GM20431 (cell line): Measurements from ENCODE around the gene TRPV6.

ENCODE experiments used
- in situ Hi-C: fragments of 300-500 bp; cut with MseI, MboI; formaldehyde crosslinking; loops from one replicate; pipeline ENCODE4 v1.15.0; 2020; ENCODE audit warnings: low sequenced_read_pairs; ENCODE audit not compliant: unreplicated experiment

The TRPV6 gene

DNA sequence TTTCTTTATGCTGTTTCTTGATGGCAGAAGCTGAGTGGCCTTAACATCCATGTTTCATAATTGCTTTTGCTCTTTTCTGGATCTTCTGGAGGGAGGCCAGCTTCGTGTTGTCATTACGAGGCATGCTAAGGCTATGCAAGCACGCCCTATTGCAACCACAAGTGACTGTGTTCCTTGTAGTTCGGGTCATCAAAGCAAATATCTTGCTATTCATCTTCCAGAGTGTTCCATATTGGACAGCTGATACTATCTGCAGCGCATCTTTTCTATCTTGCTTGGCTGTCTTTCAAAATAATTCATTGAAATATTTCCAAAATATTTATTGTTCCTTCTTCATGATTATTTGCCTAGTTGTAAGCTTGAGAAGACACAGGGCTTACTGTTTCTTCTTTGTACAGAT lies 25.7 kb downstream of the TRPV6 start:
- in situ Hi-C loops: no loop called here

DNA sequence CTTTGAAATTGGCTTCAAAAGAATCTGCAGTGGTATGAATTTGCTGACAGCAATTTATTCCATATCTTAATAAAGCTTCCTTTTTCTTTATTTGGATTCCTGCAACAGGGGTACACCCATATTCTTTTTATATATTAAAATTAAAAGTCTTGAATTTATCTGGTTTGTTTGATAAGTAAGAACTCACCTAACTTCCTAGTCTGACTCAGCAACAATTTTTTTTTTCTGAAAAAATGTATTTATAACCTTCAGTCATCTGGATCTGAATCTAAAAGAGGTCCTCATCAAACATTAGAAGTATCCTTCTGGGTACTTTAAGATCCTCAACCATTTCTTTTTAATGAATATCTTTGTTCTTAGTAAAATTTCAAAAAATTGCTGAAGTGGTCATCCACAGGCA lies 26.1 kb downstream of the TRPV6 start:
- in situ Hi-C loops: no loop called here

DNA sequence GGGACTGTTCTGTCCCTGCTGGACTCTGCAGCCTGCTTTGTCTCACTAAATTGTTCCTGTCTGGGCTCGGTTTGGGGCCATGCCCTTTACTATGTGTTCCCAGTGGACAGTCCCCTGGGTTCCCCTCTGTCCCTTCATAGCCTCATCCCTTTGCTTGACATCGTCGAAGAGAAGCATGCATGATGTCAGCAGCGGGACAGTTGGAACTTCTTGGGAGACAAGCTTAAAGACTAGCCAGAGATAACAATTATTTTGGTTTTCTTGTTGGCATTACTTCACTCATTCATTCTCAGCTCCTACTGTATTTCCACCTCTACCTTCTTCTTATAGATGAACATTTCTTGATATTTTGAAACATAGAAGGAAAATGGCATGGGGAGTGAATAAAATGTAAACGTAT lies 27.9 kb downstream of the TRPV6 start:
- in situ Hi-C loops: no loop called here

DNA sequence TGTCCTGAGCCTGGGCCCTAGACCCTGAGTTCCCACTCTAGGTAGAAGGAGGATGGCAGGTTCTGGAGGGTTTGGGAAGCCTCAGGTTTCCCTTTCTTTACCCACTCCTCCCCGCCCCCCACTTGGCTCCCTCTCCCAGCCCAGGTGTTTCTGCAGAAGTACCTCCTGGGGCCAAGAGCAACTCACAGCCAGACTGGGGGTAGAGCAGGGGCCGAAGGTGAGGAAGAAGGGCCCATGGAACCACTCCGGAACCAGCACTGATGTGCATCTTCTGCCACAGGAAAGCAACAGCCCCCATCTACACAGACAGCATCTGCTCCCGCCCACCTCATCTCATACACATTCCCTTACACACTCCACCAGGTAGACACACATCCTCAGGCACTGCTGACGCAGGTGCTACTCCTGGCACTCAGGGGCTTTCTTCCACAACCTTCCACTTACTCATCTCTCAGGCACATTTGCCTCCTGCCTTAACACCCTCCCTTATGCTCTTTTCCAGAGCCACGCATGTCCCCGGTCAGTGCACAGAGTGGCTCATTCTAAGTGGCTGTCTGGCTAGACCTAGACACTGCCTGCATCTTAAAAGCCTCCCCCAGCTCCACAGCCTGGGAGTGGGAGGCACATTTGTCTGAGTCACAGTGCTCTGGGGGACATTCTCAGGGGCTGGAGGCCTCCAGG lies 28.8 kb downstream of the TRPV6 start:
- in situ Hi-C loops: no loop called here

DNA sequence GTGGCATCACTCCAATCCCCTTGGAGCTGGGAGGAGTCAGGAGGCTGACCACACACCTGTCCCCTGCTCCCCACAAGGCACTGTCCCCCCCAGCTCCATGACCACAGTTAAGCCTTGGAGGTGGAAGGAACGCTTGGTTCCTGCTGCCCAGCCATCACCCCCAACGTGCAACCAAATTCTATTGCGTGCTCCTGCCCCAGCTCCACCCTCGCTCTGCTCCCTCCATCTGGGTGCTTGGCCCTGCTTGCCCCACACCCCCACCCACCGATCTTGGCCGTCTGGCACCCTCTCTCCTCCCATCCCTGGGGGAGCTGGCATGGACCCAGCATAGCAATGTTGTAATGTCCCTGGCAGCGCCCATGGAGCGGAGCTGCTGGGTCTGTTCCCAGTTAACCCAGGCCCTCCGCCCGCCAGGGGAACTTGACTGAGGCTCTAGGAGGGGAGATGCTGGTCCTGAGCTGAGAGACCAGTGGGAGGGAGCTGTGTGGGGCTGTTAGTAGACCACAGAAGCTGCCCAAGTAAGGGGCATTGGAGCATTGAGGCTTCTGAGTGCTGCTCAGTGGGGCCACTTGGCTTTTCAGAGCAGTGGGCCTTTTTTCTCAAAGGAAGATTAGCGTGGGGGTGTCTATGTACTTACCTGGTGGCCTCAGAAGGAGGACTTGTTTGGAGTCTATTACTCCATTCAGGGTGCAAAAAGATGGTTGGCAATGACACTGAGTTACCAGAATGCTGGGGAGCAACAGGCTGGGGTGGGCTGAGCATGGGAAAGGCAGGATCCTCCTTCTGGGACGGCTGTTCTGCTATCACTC lies 29.6 kb downstream of the TRPV6 start:
- in situ Hi-C loops: no loop called here

DNA sequence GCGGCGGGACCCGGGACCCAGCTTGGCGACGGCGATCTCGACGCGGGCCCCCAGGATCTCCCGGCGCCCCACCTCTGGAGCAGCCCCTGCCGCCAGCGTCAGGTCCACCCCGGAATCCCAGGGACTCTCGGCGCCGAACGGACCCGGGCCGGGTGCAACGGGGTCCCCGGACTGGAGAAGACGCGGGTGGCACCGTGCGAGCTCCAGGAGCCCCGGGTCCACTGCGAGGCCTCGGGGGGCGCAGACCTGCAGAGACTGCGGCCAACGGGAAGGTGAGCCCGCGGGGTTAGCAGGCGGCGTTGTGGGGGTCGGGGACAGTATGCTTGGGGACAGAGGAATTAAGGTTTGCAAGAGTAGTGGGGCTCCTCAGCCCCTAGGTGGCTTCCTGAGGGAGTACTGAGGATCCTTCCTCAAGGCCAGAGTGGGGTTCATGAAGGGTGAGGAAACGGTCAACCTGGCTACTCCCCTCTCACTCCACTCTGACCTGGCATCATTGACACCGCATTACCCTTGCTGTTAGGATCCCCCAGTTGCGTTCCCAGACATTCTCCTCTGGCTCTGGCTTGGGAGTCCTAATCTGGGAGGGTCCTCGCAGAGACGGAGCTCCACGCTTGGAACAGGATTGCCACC lies 30.3 kb downstream of the TRPV6 start:
- in situ Hi-C loops: no loop called here

DNA sequence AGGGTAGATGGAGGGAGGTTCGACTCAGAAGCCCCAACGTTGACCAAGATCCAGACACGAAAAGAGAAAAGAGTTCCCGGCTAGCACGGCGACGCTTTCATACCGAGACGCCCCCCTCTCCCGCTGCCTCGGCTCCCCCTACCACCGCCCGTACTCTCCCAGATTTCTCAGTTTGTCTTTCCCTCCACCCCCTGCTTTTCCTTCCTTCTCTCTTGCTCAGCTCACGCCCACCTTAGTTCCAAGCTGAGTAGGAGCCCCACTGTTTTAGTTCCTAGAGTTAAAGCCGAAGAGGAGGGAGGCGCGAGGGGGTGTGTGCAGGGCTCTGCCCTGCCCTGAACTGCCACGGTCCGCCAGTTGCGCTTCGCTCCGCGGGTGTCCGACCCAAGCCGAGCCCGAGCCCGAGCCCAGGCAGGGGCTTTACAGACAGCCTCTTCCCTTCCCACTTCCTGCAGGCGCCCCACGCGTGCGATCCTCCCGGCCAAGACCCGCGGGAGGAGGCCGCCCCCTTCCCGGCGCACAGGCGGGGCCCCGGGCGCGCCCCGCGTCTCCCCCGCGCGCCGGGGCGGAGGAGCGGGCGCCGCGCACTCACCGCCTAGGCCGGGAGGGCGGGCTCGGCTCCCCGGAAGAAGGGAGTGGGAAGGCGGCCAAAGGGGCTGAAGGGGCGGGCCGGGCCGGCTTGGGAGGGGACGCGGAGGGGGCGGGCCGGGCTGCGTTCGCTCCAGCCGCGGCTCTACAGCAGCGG lies 31.0 kb downstream of the TRPV6 start, which contains the start of gene EPHB6:
Gene EPHB6, plus strand, starts transcription at position 705 of the 742 bp plus-strand sequence. CDS start 8,152 bp downstream, outside the sequence.
- in situ Hi-C loops: no loop called here

DNA sequence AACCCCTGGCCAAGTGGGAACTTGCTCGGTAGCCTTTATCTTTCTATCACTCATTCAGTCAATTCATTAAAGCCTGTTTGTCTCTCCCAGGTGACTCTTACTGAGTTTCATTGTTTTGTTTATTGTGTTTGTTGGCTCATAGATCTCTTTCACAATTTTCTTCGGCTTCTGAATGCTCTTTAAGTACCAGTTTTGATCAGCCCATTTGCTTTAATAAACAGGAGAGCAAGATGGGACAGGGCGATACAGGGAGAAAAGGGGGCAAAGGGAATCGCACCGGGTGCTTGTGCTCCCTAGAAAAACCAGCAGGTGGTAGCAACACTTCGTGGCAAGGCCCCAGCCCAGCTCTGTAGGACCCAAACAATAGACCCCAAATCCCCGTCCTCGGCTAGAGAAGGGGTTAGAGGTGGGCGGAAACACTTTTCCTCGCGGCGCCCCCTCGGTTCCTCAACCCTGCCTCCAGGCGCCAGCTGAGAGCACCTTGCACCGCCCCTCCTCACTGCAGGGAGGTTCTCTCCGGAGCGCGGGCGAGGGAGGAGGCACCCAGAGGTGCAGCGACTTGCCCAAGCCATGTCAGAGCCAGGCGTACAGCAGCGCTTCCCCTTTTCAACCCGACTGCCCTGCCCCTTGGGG lies 31.7 kb downstream of the TRPV6 start:
- in situ Hi-C loops: no loop called here

DNA sequence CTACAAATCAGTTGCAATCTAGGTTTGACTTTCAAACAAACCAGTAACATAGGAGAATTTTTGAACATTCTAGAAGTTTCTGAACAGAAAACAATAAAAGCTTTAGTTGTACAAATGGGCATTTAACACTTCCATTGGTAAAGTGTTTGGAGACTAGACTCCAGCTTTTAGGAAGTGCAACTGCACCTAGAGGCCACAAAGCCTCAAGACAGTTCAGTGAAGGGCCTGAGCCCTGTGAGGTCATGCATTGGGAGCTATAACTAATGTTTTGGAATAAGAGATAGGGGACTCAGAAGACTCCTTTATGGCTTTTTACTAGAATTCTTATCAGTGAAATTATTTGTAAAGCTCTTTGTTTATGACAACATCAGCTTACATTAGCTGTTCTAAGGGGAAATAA lies 33.6 kb downstream of the TRPV6 start:
- in situ Hi-C loops: no loop called here

DNA sequence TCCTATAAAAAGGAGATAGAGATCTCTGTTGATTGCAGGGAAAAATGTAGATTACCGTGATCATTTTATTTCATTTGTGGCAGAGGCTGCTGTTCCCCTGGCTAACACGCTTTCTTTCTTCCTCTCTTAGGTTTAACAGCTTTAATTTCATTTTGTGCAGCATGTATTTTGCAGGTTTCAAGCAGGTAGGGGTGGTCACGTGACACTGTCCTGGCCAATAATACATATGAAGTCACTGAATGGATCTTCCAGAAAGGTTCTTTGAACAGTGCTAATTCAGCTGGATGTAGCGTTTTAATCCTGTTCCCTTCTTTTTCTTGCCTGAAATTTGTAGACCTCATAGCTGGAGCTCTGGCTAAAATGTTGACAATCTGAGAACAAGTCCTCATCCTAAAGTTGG lies 34.3 kb downstream of the TRPV6 start:
- in situ Hi-C loops: no loop called here

DNA sequence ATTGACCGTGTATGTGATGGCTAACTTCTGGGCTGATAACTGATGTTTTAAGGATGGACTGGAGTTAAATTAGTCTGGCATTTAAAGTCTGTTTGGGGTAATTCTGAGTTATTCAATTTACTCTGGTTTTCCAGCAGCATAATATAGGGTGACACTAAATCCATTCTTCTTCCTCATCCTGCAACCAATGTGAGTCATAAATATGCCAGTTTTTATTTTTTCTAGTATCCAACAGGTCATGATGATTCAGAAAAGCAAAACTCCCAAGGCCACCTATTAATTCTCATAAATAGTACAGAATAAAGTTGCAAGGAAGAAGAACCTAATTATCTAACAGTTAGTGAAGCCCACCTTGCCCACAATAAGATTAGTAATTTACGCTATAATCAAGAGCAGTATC lies 38.2 kb downstream of the TRPV6 start:
- in situ Hi-C loops: no loop called here

DNA sequence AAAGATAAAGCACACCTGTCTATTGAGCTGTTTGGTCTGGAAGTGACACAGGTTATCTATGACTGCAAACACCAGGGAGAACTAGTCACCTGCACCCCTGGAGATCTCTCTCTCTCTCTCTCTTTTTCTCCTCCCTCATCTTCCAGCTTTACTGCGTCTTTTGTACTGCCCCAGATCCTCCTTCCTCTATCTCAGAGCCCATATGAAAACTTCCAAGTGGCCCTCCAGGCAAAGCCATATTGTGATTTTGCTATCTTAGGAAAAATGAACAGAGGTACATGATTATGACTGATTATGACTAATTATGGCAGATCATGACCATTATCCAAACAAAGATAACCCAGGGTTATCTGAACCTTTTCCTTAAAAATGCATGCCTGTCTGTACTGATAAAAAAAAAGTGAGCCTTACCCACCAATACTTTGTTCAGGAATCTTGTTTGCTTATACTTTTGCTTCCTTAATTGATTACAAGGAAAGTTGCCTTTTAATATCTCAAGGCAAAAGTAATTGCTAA lies 43.2 kb downstream of the TRPV6 start:
- in situ Hi-C loops: no loop called here

DNA sequence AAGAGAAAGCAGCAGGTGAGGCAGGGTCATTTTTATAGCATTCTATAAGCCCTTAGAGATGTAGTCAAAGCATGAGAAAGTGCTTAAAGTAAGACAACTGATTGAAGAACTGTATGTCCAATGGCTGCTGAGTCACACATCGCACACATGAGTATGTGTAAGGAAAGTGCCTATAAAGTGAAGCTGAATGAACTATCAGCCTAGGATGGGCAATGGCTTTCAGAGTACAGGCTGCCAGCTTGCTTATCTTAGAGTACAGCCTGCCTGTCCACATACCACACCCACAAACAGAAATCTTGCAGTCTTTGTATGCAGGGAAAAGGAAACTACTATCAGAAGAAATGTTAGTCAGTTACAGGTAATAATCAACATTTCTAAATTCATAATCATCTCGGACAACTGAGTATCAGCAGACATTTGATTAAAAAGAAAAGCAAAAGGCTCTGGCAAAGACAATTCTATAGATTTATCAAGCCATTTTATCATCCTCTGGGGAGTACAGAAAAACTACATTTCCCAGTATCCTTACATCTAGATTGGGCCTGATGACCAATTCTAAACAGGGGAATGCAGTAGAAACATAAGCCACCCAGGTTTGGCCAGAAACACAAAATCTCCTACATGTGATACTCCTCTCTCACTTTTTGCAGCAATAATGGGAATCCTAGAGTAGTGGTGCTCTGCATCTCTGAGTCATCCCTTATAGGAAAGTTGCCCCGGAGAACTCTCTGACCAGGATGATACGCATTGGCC lies 46.9 kb downstream of the TRPV6 start:
- in situ Hi-C loops: no loop called here

DNA sequence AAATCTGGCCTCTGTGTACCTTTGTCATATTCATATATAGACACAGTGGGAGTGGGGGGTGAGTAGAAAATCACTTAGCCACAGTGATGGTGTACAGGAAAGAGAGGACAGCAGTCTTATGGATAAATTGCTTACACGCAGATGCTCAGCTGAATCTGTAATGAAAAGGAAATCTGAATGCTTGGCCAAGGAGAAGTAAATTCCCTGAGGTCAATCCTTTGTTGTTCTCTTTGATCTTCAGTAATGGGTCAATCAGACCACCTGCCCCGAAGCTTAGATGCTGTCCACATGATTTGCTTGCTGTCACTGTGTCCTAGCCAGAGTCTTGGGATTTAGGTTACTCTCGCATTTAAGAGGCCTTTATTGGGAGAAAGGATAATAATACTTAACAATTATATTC lies 49.1 kb downstream of the TRPV6 start:
- in situ Hi-C loops: no loop called here

DNA sequence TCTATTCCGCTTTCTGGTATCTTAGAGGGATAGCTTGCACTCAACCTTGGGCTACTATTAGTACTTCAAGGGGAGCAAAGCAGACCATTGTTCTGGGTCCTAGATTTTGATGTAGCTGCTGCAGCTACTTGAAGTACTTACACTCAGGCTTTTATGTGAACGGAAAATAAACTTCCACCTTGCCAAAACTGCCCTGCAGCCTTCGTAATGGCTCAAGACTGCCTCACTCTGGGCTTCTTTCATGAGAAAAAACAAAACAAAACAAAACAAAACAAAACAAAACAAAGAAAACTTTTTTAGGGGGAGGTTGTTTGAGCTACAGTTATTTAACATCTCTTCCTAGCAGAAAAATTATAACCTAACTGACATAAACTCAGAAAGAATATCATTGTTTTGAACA lies 50.1 kb downstream of the TRPV6 start:
- in situ Hi-C loops: no loop called here

DNA sequence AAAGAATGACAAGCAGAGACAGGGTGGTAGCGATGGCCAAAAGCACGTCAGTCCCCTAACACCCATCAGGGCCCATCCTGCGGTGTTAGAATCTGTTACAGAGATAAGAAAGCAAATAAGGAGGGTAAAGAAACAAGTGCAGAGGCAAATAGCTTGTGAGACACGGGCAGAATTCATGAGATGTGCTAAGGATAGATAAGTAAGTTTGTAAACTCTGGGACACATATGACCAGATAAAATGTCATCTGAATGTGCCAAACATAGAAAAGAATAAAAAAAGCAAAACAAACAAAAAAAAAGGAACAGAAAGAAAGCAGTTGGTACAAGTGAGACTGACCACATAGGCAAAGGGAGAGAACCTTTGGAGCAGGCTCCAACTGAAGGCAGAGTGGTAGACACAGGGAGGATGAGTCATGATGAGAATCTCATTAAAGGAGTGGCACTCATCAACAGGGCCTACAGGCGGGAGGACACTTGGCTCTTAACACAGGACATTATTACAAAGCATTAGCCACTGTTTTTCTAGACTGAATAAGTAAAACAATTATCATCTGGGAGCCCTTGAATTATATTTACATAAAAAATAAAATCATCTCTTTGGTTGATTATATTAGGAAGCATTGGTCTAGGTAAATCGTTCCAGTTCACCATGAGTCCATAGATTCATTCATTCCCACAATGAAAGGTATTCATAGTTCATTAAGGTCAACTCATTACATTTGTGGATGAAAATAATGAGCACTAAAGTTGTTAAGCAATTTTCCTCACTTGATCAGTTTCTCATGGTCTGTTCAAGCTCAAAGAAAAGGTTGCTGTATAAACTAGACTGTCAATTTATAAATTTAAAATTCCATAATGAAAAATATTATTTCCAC lies 52.1 kb downstream of the TRPV6 start:
- in situ Hi-C loops: no loop called here

DNA sequence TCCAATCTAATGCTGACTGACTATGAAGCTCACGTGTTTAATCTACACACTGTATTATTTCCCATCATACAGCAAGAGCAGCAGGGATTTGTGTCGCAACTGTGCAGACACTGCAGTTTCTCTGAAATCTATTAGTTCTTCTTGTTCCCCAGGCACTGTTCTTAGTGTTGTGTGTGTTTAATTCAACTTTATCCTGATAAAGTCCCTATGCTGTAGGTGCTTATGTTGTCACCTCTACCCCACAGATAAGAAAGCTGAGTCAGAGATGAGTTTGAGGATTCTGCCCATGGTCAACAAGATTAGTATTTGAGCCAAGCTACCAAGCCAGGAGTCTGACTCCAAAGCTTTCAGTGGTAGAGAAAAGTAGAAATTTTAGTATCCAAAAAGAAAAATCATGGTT lies 53.1 kb downstream of the TRPV6 start:
- in situ Hi-C loops: no loop called here

DNA sequence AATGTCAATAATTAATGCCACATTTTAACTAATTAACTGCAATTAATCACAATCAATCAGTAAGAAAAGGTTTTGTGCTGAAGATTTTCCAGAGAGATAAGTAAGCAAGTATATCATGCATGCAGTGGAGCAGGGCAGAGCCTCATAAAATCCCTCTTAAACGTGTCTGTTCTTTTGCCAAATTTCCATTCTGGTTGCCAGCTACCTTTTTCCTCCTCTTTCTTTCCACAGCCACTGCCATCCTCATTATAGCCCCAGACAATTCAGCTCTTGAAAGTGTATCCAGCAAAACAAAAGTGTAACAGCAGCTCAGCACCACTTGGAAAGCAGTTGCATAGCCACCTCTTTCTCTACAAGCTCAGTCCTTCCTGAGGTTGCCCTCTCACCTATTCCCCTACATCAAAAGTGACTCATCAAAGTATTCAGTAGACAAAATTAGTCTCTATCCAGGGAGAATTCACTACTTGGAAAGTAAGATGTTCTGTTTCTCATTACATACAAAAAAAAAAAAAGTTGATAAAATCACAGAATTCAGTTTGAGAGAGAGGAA lies 57.5 kb downstream of the TRPV6 start:
- in situ Hi-C loops: no loop called here
